Calu3 (cell line): Measurements from ENCODE around the gene CACNA2D3. TPM values are rescaled to one million over a fixed set of nuclear protein-coding genes. Genes with fewer than 3 reads are reported as not detected.

Source experiments
- BruUV-seq: library from RNA; stranded (reverse); fragments of 400-500 nt; replicated peaks from 2 replicates; lab custom pipeline; 2021; lab: Mats Ljungman, UMichigan
- CTCF ChIA-PET: fragments of 300-600 bp; sonication (Branson Sonifier 250); formaldehyde crosslinking; loops from one replicate; lab custom pipeline; 2022; ENCODE audit warnings: antibody characterized with exemption; lab: Charles Lee
- DNase-seq: peaks from one replicate; pipeline ENCODE4 v3.0.0; 2022
- H3K27ac Mint-ChIP-seq: one replicate; pipeline ENCODE4 v1.8.0; 2022; ENCODE audit warnings: mixed read lengths; ENCODE audit not compliant: unreplicated experiment
- H3K27me3 Mint-ChIP-seq: one replicate; pipeline ENCODE4 v1.8.0; 2022; ENCODE audit warnings: mixed read lengths; ENCODE audit not compliant: unreplicated experiment
- H3K36me3 Mint-ChIP-seq: one replicate; pipeline ENCODE4 v1.8.0; 2022; ENCODE audit warnings: mild to moderate bottlenecking, moderate library complexity, mixed read lengths; ENCODE audit not compliant: insufficient read depth, unreplicated experiment
- H3K4me1 Mint-ChIP-seq: one replicate; pipeline ENCODE4 v1.8.0; 2022; ENCODE audit warnings: mild to moderate bottlenecking, low read depth, mixed read lengths; ENCODE audit not compliant: unreplicated experiment
- H3K4me3 Mint-ChIP-seq: one replicate; pipeline ENCODE4 v1.8.0; 2022; ENCODE audit warnings: mild to moderate bottlenecking, low read depth, moderate library complexity, mixed read lengths; ENCODE audit not compliant: unreplicated experiment
- H3K9me3 Mint-ChIP-seq: one replicate; pipeline ENCODE4 v1.8.0; 2022; ENCODE audit warnings: low read depth, mixed read lengths; ENCODE audit not compliant: unreplicated experiment
- CTCF ChIP-seq: fragments of 200-600 bp; IDR thresholded peaks from one replicate; pipeline ENCODE4 v1.8.0; 2022; ENCODE audit warnings: antibody characterized with exemption; ENCODE audit not compliant: unreplicated experiment
- intact Hi-C: fragments of 100-400 bp; cut with micrococcal nuclease; formaldehyde crosslinking; loops from one replicate; pipeline ENCODE4 v1.10.0; 2022; ENCODE audit not compliant: unreplicated experiment
- total RNA-seq: library from RNA; stranded (reverse); gene quantifications from 2 replicates; pipeline ENCODE4 v1.2.3, GENCODE V29; 2022

The CACNA2D3 gene
- total RNA-seq, 1 experiment from 2014 or later, result not detected

DNA sequence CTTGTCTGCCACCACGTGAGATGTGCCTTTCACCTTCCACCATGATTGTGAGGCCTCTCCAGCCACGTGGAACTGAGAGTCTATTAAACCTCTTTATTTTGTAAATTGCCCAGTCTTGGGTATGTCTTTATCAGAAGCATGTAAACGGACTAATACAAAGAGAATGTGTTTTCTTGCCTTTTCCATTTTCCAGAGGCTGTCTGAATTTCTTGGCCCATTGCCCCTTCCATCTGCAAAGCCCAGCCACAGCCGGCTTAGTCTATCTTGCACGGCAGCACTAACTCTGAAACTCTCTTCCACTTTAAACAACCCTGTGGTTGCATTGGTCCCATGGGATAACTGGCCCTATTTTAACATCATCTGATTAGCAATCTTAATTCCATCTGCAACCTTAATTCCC lies 590.2 kb downstream of the CACNA2D3 start:
- CTCF ChIA-PET, result no interaction called here
- no peak overlapping the region for H3K27ac Mint-ChIP-seq
- no peak for TF ChIP-seq CTCF
- no peak overlapping the region for H3K4me3 Mint-ChIP-seq
- no peaks in the 10 kb centered on the region for H3K4me1 Mint-ChIP-seq
- H3K9me3 Mint-ChIP-seq, result peaks cover 7% of the 10 kb centered on the region
- no TSS peak for BruUV-seq
- H3K36me3 Mint-ChIP-seq, result no peaks in the 10 kb centered on the region
- intact Hi-C loops, result no loop called here
- no peak for DNase-seq
- no peaks in the 10 kb centered on the region for H3K27me3 Mint-ChIP-seq

DNA sequence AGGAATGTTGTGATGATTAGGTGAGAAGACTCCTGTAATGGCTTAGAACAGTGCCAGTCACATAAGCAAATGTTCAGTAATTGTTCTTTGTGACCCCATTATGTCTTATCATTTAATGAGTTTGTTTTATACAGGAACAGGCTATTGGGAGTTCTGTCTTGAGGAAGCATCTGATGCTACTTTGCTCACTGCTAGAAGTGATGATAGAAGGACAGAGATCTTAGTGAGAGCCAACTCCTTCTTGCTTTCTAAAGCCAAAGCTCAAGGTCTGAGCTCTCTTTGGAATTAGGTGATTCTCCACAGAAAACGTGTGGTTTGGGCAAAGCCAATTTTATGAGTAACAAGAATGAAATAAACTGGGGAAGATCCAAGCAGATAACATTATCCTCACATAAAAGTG lies 590.7 kb downstream of the CACNA2D3 start:
- intact Hi-C loops, result no loop called here
- no peak for TF ChIP-seq CTCF
- H3K27ac Mint-ChIP-seq, result no peak overlapping the region
- H3K4me1 Mint-ChIP-seq, result no peaks in the 10 kb centered on the region
- BruUV-seq, result no TSS peak
- no peaks in the 10 kb centered on the region for H3K27me3 Mint-ChIP-seq
- no peak overlapping the region for H3K4me3 Mint-ChIP-seq
- no peaks in the 10 kb centered on the region for H3K36me3 Mint-ChIP-seq
- CTCF ChIA-PET, result no interaction called here
- H3K9me3 Mint-ChIP-seq, result peaks cover 5% of the 10 kb centered on the region
- no peak for DNase-seq

DNA sequence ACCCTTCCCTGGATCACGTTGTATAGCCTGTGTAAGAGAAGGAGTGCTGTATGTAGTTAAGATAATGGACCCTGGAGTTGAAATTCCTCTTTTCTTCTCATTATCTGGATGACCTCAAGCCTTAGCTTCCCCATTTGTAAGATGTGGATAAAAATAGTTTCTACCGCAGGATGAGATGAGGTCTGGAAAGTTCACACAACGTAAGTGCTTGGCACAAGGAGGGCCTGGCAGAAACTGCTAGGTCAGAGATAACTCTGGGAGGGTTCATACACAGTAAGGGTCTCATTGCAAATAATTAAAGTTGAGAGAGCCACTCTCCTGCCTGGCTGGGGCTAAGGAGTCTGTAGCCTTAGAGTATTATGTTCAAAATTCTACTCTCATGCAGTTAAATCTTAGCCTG lies 591.1 kb downstream of the CACNA2D3 start:
- intact Hi-C loops, result no loop called here
- Mint-ChIP-seq H3K36me3 (no peaks in the 10 kb centered on the region), H3K4me3 (no peak overlapping the region), H3K4me1 (no peaks in the 10 kb centered on the region), H3K27ac (no peak overlapping the region), H3K27me3 (no peaks in the 10 kb centered on the region), H3K9me3 (peaks cover 5% of the 10 kb centered on the region)
- TF ChIP-seq CTCF, result no peak
- no TSS peak for BruUV-seq
- no peak for DNase-seq
- CTCF ChIA-PET, result no interaction called here

DNA sequence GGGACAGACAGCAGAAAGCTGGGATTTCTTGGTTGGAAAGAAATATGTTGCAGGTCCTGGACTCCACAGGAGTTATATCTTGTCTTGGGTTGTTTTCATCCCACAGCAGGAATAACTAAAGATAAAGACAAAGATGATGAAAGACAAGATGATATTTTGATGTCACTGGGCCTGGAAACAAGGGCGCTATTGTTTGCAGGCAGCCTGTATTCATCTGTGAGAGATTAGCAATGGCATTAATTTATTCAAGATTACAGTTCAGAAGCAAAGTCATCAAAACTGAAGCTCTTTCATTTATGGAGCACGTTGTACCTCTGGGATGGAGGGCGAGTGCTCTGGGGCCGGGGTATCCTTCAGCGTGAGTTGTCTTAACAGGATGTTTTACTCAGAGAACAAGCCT lies 591.7 kb downstream of the CACNA2D3 start:
- no peak for TF ChIP-seq CTCF
- intact Hi-C loops, result no loop called here
- BruUV-seq, result no TSS peak

More for the DNA sequence above, 591.7 kb downstream of the CACNA2D3 start:
- Mint-ChIP-seq H3K36me3 (no peaks in the 10 kb centered on the region), H3K4me3 (no peak overlapping the region), H3K4me1 (no peaks in the 10 kb centered on the region), H3K27me3 (no peaks in the 10 kb centered on the region), H3K9me3 (peaks cover 5% of the 10 kb centered on the region), H3K27ac (no peak overlapping the region)
- no peak for DNase-seq
- CTCF ChIA-PET, result no interaction called here
